Putamen (tissue), 1 donor: ENCODE data around the gene LCN2.
"Not testable (repeated sequence)": the region's sequence is repeated elsewhere in the genome, so short reads cannot be mapped to it uniquely, and the experiment has no call there.

Experiments
- DNase-seq: peaks from one replicate; pipeline ENCODE4 v3.0.0-alpha.2; 2016; ENCODE audit warnings: low spot score

The LCN2 gene

GRCh38 chr9:128168731-128169308 is 19.6 kb downstream of the LCN2 start:
- DNase-seq: no peak

- peak; percentile 31 for DNase-seq
Observed at GRCh38 chr9:128169492-128169891, 20.2 kb downstream of the LCN2 start.

- peak; percentile 72 for DNase-seq
Observed at GRCh38 chr9:128169925-128170324, 20.7 kb downstream of the LCN2 start.

GRCh38 chr9:128174062-128174461 is 24.8 kb downstream of the LCN2 start:
- no peak for DNase-seq

GRCh38 chr9:128175102-128175563 is 25.9 kb downstream of the LCN2 start:
- no peak for DNase-seq

- DNase-seq: no peak
Observed at GRCh38 chr9:128175726-128176125, 26.5 kb downstream of the LCN2 start.

GRCh38 chr9:128178806-128179431 is 29.7 kb downstream of the LCN2 start:
- no peak for DNase-seq

GRCh38 chr9:128180001-128180400 is 30.7 kb downstream of the LCN2 start:
- DNase-seq: no peak

GRCh38 chr9:128180447-128180846 is 31.2 kb downstream of the LCN2 start:
- DNase-seq: no peak

- not testable (repeated sequence) for DNase-seq
Observed at GRCh38 chr9:128181480-128181879, 32.2 kb downstream of the LCN2 start.

- DNase-seq: no peak
Observed at GRCh38 chr9:128182893-128183588, 33.8 kb downstream of the LCN2 start.

GRCh38 chr9:128185979-128186965 is 37.0 kb downstream of the LCN2 start:
- DNase-seq: no peak

- no peak for DNase-seq
Observed at GRCh38 chr9:128187361-128187760, 38.1 kb downstream of the LCN2 start.

GRCh38 chr9:128188209-128188608 is 39.0 kb downstream of the LCN2 start:
- no peak for DNase-seq

GRCh38 chr9:128190013-128190412 is 40.8 kb downstream of the LCN2 start:
- no peak for DNase-seq

GRCh38 chr9:128190516-128191405 is 41.5 kb downstream of the LCN2 start:
- no peak for DNase-seq

- peak; percentile 77 for DNase-seq
Observed at GRCh38 chr9:128191406-128192046, 42.3 kb downstream of the LCN2 start, which contains the start of gene CIZ1. Gene CIZ1, minus strand, starts transcription at chr9:128191572. Its CDS starts 715 bp downstream, at chr9:128190857.

GRCh38 chr9:128192601-128193371 is 43.5 kb downstream of the LCN2 start:
- DNase-seq: peak; percentile 30

GRCh38 chr9:128193469-128194096 is 44.3 kb downstream of the LCN2 start:
- DNase-seq: no peak
